Measurements from ENCODE around the gene FGGY. TPM values are rescaled to one million over a fixed set of nuclear protein-coding genes. Genes with fewer than 3 reads are reported as not detected.
"Not testable (repeated sequence)": the region's sequence is repeated elsewhere in the genome, so short reads cannot be mapped to it uniquely, and the experiment has no call there.

FGGY gene
- total RNA-seq, 4 donors from 2014 or later: 24.9 to 35.9 (median 30.5) TPM

DNA sequence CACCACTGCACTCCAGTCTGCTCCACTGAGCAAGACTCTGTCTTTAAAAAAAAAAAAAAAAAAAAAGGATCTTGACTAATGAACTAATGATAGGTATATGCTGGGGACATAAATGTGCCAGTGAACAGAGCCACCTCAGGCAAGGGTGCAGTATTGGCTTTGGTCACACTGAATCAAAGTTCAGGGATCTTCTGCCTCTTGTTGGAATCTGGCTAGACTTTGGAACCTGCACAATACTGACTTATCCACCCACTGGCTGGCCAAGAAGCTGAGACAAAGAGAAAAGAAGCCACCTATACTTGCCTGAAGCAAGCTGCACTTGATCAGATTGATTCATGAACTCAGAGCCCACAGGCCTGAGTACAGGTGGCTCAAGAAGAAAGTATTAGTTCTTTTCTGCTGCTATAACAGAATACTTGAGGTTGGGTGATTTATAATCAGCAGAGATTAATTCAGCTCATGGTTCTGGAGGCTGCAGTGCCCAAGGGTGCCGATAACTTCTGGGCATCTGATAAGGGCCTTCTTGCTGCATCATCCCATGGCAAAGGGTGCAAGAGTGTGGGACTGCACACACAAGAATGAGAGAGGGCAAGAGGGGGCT is 172.0 kb downstream of the FGGY start:
- ATAC-seq: no peak
- DNase-seq: no peak
- no peak overlapping the region for H3K4me3 ChIP-seq
- no peaks in the 10 kb centered on the region for H3K27me3 ChIP-seq
- in situ Hi-C loops (cut with MboI; ENCODE audit: low sequenced_read_pairs in 4 of 4): no loop called here
- H3K27ac ChIP-seq: no peak overlapping the region
- no peaks in the 10 kb centered on the region for H3K9me3 ChIP-seq
- intact Hi-C loops (cut with DNase I; ENCODE audit: low total_unique reads): no loop called here
- H3K4me1 ChIP-seq: peaks cover 3 to 5% of the 10 kb centered on the region in 2 donors
- H3K36me3 ChIP-seq: no peaks in the 10 kb centered on the region
- TF ChIP-seq POLR2A (IDR thresholded peaks at IDR 0.05): no peak
- TF ChIP-seq, protein P1, sequence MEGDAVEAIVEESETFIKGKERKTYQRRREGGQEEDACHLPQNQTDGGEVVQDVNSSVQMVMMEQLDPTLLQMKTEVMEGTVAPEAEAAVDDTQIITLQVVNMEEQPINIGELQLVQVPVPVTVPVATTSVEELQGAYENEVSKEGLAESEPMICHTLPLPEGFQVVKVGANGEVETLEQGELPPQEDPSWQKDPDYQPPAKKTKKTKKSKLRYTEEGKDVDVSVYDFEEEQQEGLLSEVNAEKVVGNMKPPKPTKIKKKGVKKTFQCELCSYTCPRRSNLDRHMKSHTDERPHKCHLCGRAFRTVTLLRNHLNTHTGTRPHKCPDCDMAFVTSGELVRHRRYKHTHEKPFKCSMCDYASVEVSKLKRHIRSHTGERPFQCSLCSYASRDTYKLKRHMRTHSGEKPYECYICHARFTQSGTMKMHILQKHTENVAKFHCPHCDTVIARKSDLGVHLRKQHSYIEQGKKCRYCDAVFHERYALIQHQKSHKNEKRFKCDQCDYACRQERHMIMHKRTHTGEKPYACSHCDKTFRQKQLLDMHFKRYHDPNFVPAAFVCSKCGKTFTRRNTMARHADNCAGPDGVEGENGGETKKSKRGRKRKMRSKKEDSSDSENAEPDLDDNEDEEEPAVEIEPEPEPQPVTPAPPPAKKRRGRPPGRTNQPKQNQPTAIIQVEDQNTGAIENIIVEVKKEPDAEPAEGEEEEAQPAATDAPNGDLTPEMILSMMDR (IDR thresholded peaks at IDR 0.05 in 4 of 5, conservative IDR thresholded peaks at IDR 0.05 in 1 of 5): no peak

DNA sequence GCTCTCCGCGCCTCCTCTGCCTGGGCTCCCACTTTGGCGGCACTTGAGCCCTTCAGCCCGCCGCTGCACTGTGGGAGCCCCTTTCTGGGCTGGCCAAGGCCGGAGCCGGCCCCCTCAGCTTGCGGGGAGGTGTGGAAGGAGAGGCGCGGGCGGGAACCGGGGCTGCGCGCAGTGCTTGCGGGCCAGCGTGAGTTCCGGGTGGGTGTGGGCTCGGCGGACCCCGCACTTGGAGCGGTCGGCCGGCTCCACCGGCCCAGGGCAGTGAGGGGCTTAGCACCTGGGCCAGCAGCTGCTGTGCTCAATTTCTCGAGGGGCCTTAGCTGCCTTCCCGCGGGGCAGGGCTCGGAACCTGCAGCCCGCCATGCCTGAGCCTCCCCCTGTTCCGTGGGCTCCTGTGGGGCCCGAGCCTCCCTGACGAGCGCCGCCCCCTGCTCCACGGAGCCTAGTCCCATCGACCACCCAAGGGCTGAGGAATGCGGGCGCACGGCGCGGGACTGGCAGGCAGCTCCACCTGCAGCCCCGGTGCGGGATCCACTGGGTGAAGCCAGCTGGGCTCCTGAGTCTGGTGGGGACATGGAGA is 175.2 kb downstream of the FGGY start:
- intact Hi-C loops (cut with DNase I; ENCODE audit: low total_unique reads); H3K4me3 ChIP-seq; ATAC-seq; H3K36me3 ChIP-seq; DNase-seq; in situ Hi-C loops (cut with MboI; ENCODE audit: low sequenced_read_pairs in 4 of 4); H3K9me3 ChIP-seq; H3K27me3 ChIP-seq; H3K27ac ChIP-seq: not testable (repeated sequence)
- H3K4me1 ChIP-seq: peaks cover 24 to 25% of the 10 kb centered on the region in 2 donors

DNA sequence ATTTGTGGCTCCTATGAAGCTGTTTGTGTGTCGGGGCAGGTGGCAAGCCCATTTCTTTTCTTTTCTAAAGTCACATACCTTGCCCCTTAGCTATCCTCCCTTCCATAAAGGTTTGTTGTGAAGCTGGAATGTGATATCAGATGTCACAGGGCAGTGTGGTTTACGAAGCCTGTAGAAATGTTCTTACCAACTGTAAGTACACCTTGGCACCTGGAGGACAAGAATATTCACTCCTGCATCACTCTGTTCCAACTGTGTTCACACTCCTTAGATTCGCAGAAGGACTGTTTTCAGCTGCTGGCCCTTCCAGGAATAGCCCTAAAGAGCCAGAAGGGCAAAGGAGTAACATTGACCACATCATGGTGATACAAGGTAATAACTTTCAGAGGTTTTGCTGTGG is 176.9 kb downstream of the FGGY start:
- Histone ChIP-seq H3K27ac (peak overlapping the region; percentile 22 to 63 (median 39)), H3K36me3 (no peaks in the 10 kb centered on the region)
- intact Hi-C loops (cut with DNase I; ENCODE audit: low total_unique reads): no loop called here

DNA sequence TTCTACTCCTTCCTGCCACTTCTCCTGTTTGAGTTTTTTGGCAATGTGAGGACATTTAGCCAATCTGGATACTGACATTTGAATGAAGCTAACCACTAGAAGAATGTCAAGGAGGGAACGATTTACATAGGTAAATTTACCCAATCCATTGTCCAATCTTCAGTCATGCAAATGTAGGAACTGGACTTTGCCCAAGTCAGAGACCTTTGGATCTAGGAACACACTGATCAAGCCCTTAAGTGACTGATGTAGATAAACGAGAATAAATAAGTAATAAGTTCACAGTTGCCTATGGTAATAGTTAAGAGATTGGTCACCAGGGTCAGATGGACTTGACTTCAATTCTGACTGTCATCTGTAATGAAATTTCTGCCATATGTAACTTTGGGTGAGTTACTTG is 177.6 kb downstream of the FGGY start:
- Histone ChIP-seq H3K27ac (peak overlapping the region in 3 of 4 donors; percentile 22 to 63 (median 40)), H3K9me3 (no peaks in the 10 kb centered on the region)
- in situ Hi-C loops (cut with MboI; ENCODE audit: low sequenced_read_pairs in 4 of 4): no loop called here

More for the DNA sequence above, 176.9 kb downstream of the FGGY start:
- H3K9me3 ChIP-seq: no peaks in the 10 kb centered on the region
- in situ Hi-C loops (cut with MboI; ENCODE audit: low sequenced_read_pairs in 4 of 4): no loop called here
- peak; percentile 66 to 70 for ATAC-seq
- no peak for DNase-seq
- no peak overlapping the region for H3K4me3 ChIP-seq
- TF ChIP-seq POLR2A (IDR thresholded peaks at IDR 0.05): no peak
- TF ChIP-seq, protein P1 (IDR thresholded peaks at IDR 0.05 in 4 of 5, conservative IDR thresholded peaks at IDR 0.05 in 1 of 5): no peak
- no peaks in the 10 kb centered on the region for H3K27me3 ChIP-seq
- peaks cover 25 to 33% of the 10 kb centered on the region in 2 donors for H3K4me1 ChIP-seq

DNA sequence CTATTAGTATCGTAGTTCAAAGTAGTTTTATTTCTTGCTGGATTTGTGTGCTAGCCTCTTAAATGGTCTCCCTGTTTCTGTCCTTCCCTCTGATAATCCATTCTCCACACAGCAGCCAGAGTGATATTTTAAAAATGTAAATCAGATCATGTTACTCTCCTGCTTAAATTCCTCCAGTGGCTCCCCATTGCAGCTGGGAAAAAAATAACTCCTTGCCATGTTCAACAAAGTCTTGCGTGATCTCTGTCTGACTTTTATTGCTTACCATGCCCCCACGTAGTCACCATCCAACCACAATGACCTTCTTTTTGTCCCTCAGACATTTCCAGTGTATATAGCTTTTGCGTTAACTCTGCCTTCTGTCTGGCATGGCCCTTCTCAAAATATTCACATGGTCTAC is 178.8 kb downstream of the FGGY start:
- TF ChIP-seq, protein P1 (IDR thresholded peaks at IDR 0.05 in 4 of 5, conservative IDR thresholded peaks at IDR 0.05 in 1 of 5): no peak
- no peak for TF ChIP-seq POLR2A (IDR thresholded peaks at IDR 0.05)
- Histone ChIP-seq H3K36me3 (no peaks in the 10 kb centered on the region), H3K4me3 (no peak overlapping the region), H3K9me3 (no peaks in the 10 kb centered on the region), H3K4me1 (peaks cover 25 to 33% of the 10 kb centered on the region in 2 donors), H3K27me3 (no peaks in the 10 kb centered on the region), H3K27ac (peak overlapping the region in 3 of 4 donors; percentile 11 to 66 (median 50))
- no peak for DNase-seq
- peak; percentile 19 to 44 for ATAC-seq
- in situ Hi-C loops (cut with MboI; ENCODE audit: low sequenced_read_pairs in 4 of 4): no loop called here
- intact Hi-C loops (cut with DNase I; ENCODE audit: low total_unique reads): no loop called here

More for the DNA sequence above, 177.6 kb downstream of the FGGY start:
- DNase-seq (no peak), ATAC-seq (no peak)
- TF ChIP-seq, protein P1 (IDR thresholded peaks at IDR 0.05 in 4 of 5, conservative IDR thresholded peaks at IDR 0.05 in 1 of 5): no peak
- TF ChIP-seq POLR2A (IDR thresholded peaks at IDR 0.05): no peak
- Histone ChIP-seq H3K4me3 (no peak overlapping the region), H3K4me1 (peaks cover 25 to 33% of the 10 kb centered on the region in 2 donors), H3K27me3 (no peaks in the 10 kb centered on the region), H3K36me3 (no peaks in the 10 kb centered on the region)
- intact Hi-C loops (cut with DNase I; ENCODE audit: low total_unique reads): no loop called here
